CD4-positive, alpha-beta T cell treated with Interferon alpha-2 for 1 hour (primary cell): ENCODE results near the gene UBR1.
"Not testable (repeated sequence)": the region's sequence is repeated elsewhere in the genome, so short reads cannot be mapped to it uniquely, and the experiment has no call there.

Experiments
- DNase-seq, 2 donors: peaks; one replicate each; pipeline ENCODE4 v3.0.0-alpha.2; 2020 to 2022

The UBR1 gene

GRCh38 chr15:43048935-43049334 is 56.9 kb downstream of the UBR1 start:
- DNase-seq = no peak

DNA sequence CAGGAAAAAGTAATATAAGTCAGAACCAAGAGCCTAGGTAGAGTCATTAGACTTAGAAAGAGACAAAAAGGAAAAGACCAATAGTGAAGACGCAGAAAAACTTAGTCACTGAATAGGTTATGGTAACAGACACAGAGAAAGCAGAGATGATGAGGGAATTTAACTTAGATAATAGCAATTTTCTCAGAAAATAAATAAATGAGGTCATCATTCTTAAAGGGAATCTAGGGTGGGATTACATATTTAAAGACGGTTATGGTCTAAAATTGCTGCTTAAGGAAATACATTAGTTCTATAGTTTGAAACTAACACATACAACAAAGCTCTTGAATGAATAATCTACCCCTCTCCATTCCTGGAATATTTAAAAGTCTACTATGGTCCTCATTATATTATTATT is 59.4 kb downstream of the UBR1 start:
- DNase-seq = no peak

- no peak for DNase-seq
These were observed 63.0 kb downstream of the UBR1 start for GRCh38 chr15:43042885-43043284.

GRCh38 chr15:43041085-43041484 is 64.8 kb downstream of the UBR1 start:
- DNase-seq = not testable (repeated sequence)

DNA sequence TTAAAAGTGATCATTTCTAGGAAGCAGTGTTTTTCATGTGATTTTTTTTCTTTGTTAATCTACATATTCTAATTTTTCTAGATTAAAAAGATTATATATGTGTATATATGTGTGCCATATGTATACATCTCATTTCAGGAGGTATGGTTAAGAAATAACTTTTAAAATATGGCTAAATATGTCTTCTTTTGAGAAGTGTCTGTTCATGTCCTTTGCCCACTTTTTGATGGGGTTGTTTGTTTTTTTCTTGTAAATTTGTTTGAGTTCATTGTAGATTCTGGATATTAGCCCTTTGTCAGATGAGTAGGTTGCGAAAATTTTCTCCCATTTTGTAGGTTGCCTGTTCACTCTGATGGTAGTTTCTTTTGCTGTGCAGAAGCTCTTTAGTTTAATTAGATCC is 70.6 kb downstream of the UBR1 start:
- not testable (repeated sequence) for DNase-seq

- no peak for DNase-seq
These were observed 76.4 kb downstream of the UBR1 start for GRCh38 chr15:43029476-43029875.

- DNase-seq = no peak
These were observed 80.7 kb downstream of the UBR1 start for GRCh38 chr15:43025150-43025549.

GRCh38 chr15:43014671-43015070 is 91.2 kb downstream of the UBR1 start:
- not testable (repeated sequence) for DNase-seq

DNA sequence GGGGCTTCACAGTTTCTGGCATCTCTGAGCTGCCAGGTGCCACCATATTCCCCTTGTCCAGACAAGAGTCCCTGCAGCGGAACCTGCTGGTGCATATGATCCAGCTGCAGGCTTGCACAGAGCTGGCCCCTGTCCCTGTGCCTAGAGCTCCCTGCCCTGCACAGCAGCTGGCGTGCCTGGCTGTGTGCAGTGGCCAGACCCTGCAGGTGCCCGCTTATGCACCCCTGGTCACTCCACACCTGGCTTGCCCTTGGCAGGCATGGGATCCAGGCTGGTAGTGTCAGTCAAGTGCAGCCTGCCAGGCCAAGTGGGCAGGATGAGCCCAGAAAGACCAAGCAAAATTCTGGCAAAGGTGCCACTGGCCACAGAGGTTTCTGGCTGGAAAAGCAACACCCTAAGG is 96.6 kb downstream of the UBR1 start:
- no peak for DNase-seq

DNA sequence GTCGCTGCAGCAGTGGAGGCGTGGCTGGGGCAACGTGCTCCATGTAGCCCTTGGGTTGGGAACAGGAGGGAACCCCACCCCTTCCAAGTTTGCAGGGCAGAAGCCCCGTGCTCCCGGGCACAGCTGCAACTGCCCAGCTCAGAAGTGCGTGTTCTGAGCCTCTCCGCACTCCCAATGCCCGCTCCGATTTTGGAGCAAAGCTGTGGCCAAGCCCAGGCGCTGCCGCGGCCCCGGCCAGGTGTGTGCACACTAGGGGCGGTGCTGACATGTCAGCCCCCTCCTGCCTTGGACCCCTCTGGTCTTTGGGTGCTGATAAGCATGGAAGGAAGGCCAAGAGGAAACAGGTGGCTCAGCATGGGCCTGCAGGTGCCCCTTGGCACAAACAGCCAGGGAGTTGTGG is 97.7 kb downstream of the UBR1 start:
- no peak for DNase-seq

DNA sequence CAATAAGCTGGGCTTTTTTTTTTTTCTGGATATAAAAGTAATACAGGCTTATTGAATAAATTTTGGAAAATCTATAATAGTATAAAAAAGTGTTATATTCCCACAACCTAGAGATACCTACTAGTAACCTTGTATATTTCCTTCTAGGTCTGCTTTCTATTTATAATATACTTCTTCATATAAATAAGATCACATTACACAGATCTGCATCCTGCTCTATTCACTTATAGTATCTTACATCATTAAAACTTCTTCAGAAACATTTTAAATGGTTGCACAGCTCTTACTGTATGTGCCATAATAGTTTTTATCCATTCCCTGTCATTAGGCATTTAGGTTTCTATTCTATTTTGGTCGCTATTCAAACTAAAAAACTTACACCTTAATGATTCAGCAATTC is 98.3 kb downstream of the UBR1 start:
- no peak for DNase-seq

- no peak for DNase-seq
These were observed 98.8 kb downstream of the UBR1 start for GRCh38 chr15:43006991-43007390.

- DNase-seq = not testable (repeated sequence)
These were observed 100.8 kb downstream of the UBR1 start for GRCh38 chr15:43004886-43005595.

DNA sequence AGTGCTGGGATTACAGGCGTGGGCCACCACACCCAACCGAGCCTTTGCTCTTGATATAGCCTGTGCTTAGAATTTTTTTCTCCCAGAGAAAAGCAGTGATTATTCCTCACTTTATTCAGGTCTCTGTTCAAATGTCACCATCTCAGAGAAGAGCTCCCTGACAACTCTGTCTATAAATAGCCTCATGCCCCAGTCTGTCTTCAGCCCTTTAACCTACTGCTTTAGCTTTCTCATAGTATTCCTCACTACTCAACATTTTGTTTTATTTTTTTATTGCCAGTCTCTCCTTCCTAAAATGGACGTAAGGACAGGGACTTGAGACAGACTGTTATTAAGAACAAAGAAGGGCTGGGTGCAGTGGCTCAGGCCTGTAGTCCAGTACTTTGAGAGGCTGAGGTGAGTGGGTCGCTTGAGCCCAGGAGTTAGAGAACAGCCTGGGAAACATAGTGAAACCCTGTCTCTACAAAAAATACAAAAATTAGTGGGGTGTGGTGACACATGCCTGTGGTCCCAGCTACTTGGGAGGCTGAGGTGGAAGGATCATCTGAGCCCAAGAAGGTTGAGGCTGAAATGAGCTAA is 106.5 kb downstream of the UBR1 start:
- no peak for DNase-seq

GRCh38 chr15:42996871-42997270 is 109.0 kb downstream of the UBR1 start:
- no peak for DNase-seq

- no peak for DNase-seq
These were observed 111.3 kb downstream of the UBR1 start for GRCh38 chr15:42994546-42994945.

GRCh38 chr15:42992626-42993025 is 113.2 kb downstream of the UBR1 start:
- DNase-seq = no peak

DNA sequence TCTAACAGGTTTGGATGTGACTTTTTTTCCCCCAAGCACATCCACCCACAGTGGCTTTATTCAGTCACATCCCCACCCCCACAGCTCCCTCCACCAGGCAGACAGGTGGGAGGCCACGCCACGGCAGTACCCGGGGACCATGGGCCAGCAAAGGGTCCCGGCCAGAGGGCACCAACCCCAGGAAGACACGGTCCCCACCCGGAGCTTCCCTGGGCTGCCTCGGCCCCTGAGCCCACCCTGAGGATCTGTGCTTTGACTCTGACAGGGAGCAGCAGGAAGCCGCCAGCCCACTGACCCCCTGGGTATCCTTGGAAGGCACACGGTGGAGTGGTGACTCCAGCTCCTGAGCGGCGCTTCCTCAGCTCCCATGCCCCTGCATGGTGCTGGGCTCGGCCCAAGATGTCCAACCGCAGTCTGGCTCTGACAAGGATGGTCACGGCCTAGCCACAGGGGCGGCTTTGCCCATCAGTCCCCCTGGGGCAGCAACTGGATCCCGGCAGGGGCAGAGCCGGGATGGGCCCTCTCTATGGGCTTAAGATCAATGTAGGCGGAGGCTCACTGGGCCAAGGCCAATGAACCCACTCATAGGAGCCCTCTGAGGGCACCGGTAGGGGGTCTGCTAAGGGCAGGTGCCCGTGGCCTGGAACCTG is 119.0 kb downstream of the UBR1 start:
- no peak for DNase-seq

DNA sequence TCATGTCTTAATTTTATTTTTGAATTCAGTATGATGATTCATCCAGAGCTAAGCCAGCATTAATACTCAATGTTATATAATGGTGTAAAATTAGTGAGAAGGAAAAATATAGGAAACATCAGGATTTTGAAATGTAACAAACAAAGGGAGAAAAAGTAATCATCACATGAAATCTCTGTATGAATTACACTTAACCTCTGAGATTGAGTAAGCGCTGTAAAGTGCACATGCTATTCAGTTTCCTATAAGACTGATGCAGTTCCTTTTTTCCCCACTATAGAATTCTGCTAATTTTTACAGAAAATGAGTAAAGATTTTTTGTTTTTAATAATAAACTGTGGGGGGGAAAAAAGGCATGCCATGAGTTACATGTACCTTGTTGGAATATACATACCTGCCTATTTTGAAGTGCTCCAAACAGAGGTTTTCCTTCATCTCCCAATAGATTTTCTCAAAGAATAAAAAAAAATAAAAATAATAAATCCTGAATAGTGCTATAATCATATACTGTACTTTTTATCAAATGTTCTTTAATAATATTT is 121.3 kb downstream of the UBR1 start:
- DNase-seq = no peak

GRCh38 chr15:42979113-42979512 is 126.7 kb downstream of the UBR1 start:
- not testable (repeated sequence) for DNase-seq

DNA sequence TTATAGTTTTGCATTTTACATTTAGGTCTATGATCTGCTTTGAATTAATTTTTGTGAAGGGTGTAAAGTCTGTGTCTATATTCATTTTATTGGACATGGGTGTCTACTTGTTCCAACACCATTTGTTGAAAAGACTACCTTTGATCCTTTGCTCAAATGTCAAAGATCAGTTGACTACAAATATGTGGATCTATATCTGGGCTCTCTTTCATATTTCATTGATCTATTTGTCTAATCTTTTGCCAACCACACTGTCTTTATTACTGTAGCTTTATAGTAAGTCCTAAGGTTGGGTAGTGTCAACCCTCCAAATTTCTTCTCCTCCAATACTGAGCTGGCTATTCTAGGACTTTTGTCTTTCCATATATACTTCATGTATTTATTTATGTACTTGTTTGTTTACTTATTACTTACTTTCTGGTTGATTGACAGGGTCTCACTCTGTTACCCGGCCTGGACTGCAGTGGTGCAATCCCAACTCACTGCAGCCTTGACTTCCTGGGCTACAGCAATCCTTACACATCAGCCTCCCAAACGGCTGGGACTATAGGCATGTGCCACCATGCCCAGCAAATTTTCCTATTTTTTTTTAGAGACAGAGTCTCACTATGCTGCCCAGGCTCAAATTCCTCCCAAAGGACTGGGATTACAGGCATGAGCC is 131.5 kb downstream of the UBR1 start:
- DNase-seq = no peak

GRCh38 chr15:42973114-42973513 is 132.7 kb downstream of the UBR1 start:
- DNase-seq = no peak

DNA sequence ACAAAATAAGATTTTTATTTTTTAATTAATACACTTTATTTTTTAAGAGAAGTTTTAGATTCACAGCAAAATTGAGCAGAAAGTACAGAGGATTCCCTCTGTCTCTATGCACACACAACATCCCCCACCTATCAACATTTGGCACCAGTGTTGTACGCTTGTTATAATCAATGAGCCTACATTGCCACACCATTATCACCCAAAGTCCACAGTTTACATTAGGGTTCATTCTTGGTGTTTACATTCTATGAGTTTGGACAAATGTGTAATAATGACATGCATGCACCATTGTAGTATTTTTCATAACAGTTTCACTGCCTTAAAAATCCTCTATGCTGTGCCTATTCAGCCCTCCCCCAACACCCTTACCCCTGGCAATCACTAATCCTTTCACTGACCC is 134.0 kb downstream of the UBR1 start:
- DNase-seq = no peak

DNA sequence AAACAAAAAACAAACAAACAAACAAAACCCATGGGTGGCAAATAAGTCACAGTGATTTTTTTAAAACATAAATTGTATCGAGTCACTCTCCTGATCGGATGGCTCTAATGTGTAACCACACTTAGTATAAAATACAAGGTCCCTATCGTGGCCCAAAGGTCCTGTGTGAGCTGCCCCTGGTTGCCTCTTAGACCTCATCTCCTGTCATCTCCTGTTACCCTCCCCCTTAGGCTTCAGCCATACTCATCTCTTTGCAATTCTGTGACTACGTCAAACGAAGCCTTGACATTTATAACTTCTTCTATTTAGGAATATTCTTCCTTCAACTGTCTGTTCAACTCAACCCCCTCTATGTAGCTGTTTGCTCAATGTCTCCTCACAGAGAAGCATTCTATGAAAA is 141.4 kb downstream of the UBR1 start:
- DNase-seq = no peak
